Vagina (tissue), 2 donors: Measurements from ENCODE around the gene ADISSP. TPM values are rescaled to one million over a fixed set of nuclear protein-coding genes. Genes with fewer than 3 reads are reported as not detected.

Source experiments
- DNase-seq, 2 donors: peaks; one replicate each; pipeline ENCODE4 v3.0.0-alpha.2; 2017; ENCODE audit errors: extremely low spot score in 2 of 2
- H3K27ac ChIP-seq: fragments of 200-600 bp; sonication (generic); one replicate; pipeline ENCODE4 v1.5.1; 2019
- H3K27me3 ChIP-seq: fragments of 200-600 bp; sonication (generic); one replicate; pipeline ENCODE4 v1.5.1; 2019
- H3K36me3 ChIP-seq, 2 donors: fragments of 200-600 bp; sonication (generic); one replicate each; pipeline ENCODE4 v1.5.1; 2017 to 2019
- H3K4me1 ChIP-seq: fragments of 200-600 bp; sonication (generic); one replicate; pipeline ENCODE4 v1.5.1; 2019
- H3K4me3 ChIP-seq, 2 donors: fragments of 200-600 bp; sonication (generic); 1 replicate in 1 of 2; 2 replicates in 1 of 2; pipeline ENCODE4 v1.5.1; 2016 to 2019
- H3K9me3 ChIP-seq: fragments of 200-600 bp; sonication (generic); one replicate; pipeline ENCODE4 v1.5.1; 2019
- CTCF ChIP-seq, 3 experiments: fragments of 450-650 bp in 2 of 3; fragments of 200-600 bp in 1 of 3; sonication (generic) in 1 of 3; IDR thresholded peaks; one replicate each; pipeline ENCODE4 v1.5.1; 2017 to 2019; ENCODE audit warnings: antibody characterized with exemption in 3 of 3, mild to moderate bottlenecking in 2 of 3, moderate library complexity in 2 of 3
- POLR2A ChIP-seq, 2 donors: fragments of 450-650 bp; IDR thresholded peaks; one replicate each; pipeline ENCODE4 v1.6.1; 2017; ENCODE audit warnings: antibody characterized with exemption in 2 of 2, mild to moderate bottlenecking in 2 of 2, moderate library complexity in 2 of 2
- POLR2AphosphoS5 ChIP-seq, 2 donors: sonication (generic); formaldehyde crosslinking; IDR thresholded peaks; one replicate each; pipeline ENCODE4 v1.9.0; 2017; ENCODE audit warnings: antibody characterized with exemption in 2 of 2, mild to moderate bottlenecking in 2 of 2, low read depth in 1 of 2; ENCODE audit not compliant: insufficient read depth in 1 of 2
- intact Hi-C: fragments of 100-400 bp; cut with DNase I; formaldehyde crosslinking; loops from one replicate; pipeline ENCODE4 v1.15.1; 2023
- total RNA-seq: library from RNA; depleted of rRNA; stranded (reverse); fragments of >200 nt; gene quantifications from one replicate; pipeline ENCODE4 v1.2.3, GENCODE V29; 2016

The ADISSP gene
- total RNA-seq, 1 donor from 2014 or later = 16.0 TPM

GRCh38 chr20:3705970-3706739 is 61.4 kb downstream of the ADISSP start:
- Histone ChIP-seq H3K27me3 (no peaks in the 10 kb centered on the region), H3K9me3 (no peaks in the 10 kb centered on the region), H3K27ac (no peak overlapping the region), H3K4me3 (no peak overlapping the region), H3K4me1 (peaks cover 10% of the 10 kb centered on the region), H3K36me3 (no peaks in the 10 kb centered on the region)
- intact Hi-C loops = no loop called here
- TF ChIP-seq CTCF (IDR thresholded peaks at IDR 0.05) = no peak
- TF ChIP-seq POLR2A (IDR thresholded peaks at IDR 0.05) = no peak
- no peak for TF ChIP-seq POLR2AphosphoS5 (IDR thresholded peaks at IDR 0.05; ENCODE audit: insufficient read depth in 1 of 2, low read depth in 1 of 2)
- DNase-seq = peak in 1 of 2 donors; percentile 77

GRCh38 chr20:3705491-3705969 is 62.0 kb downstream of the ADISSP start:
- Histone ChIP-seq H3K9me3 (no peaks in the 10 kb centered on the region), H3K4me1 (peaks cover 6% of the 10 kb centered on the region), H3K27me3 (no peaks in the 10 kb centered on the region), H3K27ac (no peak overlapping the region), H3K4me3 (no peak overlapping the region), H3K36me3 (no peaks in the 10 kb centered on the region)
- intact Hi-C loops = no loop called here
- no peak for TF ChIP-seq POLR2AphosphoS5 (IDR thresholded peaks at IDR 0.05; ENCODE audit: insufficient read depth in 1 of 2, low read depth in 1 of 2)
- TF ChIP-seq POLR2A (IDR thresholded peaks at IDR 0.05) = no peak
- no peak for TF ChIP-seq CTCF (IDR thresholded peaks at IDR 0.05)
- peak in 1 of 2 donors; percentile 75 for DNase-seq

GRCh38 chr20:3704087-3704486 is 63.5 kb downstream of the ADISSP start:
- no peaks in the 10 kb centered on the region for H3K36me3 ChIP-seq
- no peak overlapping the region for H3K4me3 ChIP-seq
- no peak overlapping the region for H3K27ac ChIP-seq
- DNase-seq = no peak
- TF ChIP-seq POLR2A (IDR thresholded peaks at IDR 0.05) (no peak), POLR2AphosphoS5 (IDR thresholded peaks at IDR 0.05; ENCODE audit: insufficient read depth in 1 of 2, low read depth in 1 of 2) (no peak), CTCF (IDR thresholded peaks at IDR 0.05) (no peak)
- no peaks in the 10 kb centered on the region for H3K4me1 ChIP-seq
- intact Hi-C loops = no loop called here
- no peaks in the 10 kb centered on the region for H3K9me3 ChIP-seq
- H3K27me3 ChIP-seq = no peaks in the 10 kb centered on the region

Other genes starting within 250 kb of the ADISSP start
- not detected for gene GFRA4, start 104.4 kb downstream of the ADISSP start, total RNA-seq
- gene ADAM33, start 85.7 kb downstream of the ADISSP start, total RNA-seq = 119 TPM
- gene SIGLEC1, start 55.2 kb downstream of the ADISSP start, total RNA-seq = 8.8 TPM
- 21.6 TPM for gene HSPA12B, start 35.1 kb downstream of the ADISSP start, total RNA-seq
- not detected for gene SPEF1, start 13.7 kb upstream of the ADISSP start, total RNA-seq
- gene CENPB, start 19.0 kb upstream of the ADISSP start, total RNA-seq = 62.9 TPM
- 26.5 TPM for gene CDC25B, start 28.6 kb upstream of the ADISSP start, total RNA-seq
- 6.1 TPM for gene AP5S1, start 52.8 kb upstream of the ADISSP start, total RNA-seq
- gene MAVS, start 79.1 kb upstream of the ADISSP start, total RNA-seq = 22.1 TPM
- gene PANK2, start 121.6 kb upstream of the ADISSP start, total RNA-seq = 53.5 TPM
- gene RNF24, start 247.8 kb upstream of the ADISSP start, total RNA-seq = 15.5 TPM